Measurements from ENCODE around the gene H2BK1.

DNA sequence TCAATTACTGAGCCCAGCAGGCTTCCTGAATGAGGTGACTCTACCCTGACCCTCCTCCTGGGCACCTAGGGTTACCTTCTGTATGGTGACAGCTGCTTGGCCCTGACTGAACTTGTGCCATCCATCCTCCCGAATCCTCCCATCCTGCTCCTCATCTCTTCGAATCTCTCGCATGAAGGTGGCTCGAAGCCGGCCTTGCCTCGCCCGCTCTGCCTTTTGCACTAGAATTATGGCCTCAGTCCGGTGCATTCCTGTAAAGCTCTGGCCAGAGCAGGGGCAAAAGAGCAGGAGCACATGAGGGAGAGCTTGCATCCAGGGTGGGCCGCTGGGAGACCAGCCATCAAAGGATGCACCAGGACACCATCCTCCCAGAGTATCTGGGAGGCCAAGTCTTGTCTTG, 7.5 kb downstream of the H2BK1 start:
- TF ChIP-seq, protein P1, sequence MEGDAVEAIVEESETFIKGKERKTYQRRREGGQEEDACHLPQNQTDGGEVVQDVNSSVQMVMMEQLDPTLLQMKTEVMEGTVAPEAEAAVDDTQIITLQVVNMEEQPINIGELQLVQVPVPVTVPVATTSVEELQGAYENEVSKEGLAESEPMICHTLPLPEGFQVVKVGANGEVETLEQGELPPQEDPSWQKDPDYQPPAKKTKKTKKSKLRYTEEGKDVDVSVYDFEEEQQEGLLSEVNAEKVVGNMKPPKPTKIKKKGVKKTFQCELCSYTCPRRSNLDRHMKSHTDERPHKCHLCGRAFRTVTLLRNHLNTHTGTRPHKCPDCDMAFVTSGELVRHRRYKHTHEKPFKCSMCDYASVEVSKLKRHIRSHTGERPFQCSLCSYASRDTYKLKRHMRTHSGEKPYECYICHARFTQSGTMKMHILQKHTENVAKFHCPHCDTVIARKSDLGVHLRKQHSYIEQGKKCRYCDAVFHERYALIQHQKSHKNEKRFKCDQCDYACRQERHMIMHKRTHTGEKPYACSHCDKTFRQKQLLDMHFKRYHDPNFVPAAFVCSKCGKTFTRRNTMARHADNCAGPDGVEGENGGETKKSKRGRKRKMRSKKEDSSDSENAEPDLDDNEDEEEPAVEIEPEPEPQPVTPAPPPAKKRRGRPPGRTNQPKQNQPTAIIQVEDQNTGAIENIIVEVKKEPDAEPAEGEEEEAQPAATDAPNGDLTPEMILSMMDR (IDR thresholded peaks at IDR 0.05), result no peak
- TF ChIP-seq POLR2A (IDR thresholded peaks at IDR 0.05), result no peak

All from uterus (tissue), 2 donors.